ENCODE measurements around the gene PPM1F. TPM values are rescaled to one million over a fixed set of nuclear protein-coding genes. Genes with fewer than 3 reads are reported as not detected.

Gene PPM1F
- total and polyA plus RNA-seq, 10 of the 15 experiments (the other 5 are each of a cell fraction or from before 2014, with no cell fraction given): 0.55 to 26.3 (median 9.7) TPM

- intact Hi-C loops (cut with micrococcal nuclease; ENCODE audit: unreplicated experiment) (no loop called here), in situ Hi-C loops (cut with MboI) (no loop called here)
- BruUV-seq (replicated peaks): no TSS peak
- SMC1A ChIA-PET (ENCODE audit: uncharacterized antibody, unreplicated experiment): no interaction called here
- CTCF ChIA-PET: interaction anchor here (1.1 to 1.6 kb wide), 3 partner anchors 21 to 203 kb away, joined by 3 to 5 read pairs (median 4); no protein-coding TSS in a partner anchor
- Histone ChIP-seq H3K4me1 (ENCODE audit: control insufficient read depth, insufficient read depth, low read length) (no peaks in the 10 kb centered on the region), H4K20me1 (ENCODE audit: control insufficient read depth, insufficient read depth) (no peaks in the 10 kb centered on the region), H2AFZ (ENCODE audit: control insufficient read depth, low read depth, low read length) (no peak overlapping the region), H3K36me3 (ENCODE audit: control insufficient read depth in 2 of 2, insufficient read depth in 2 of 2, low read length in 1 of 2) (no peaks in the 10 kb centered on the region), H3K79me2 (ENCODE audit: control insufficient read depth, insufficient read depth, low read length) (no peaks in the 10 kb centered on the region), H3K9ac (ENCODE audit: control insufficient read depth, insufficient read depth, low read length) (no peak overlapping the region), H3K4me3 (no peak overlapping the region), H3K27me3 (replicated peaks in 1 of 2; ENCODE audit: control insufficient read depth in 2 of 2, insufficient read depth in 2 of 2, low read length in 1 of 2) (no peaks in the 10 kb centered on the region), H3K4me2 (ENCODE audit: control insufficient read depth, insufficient read depth) (no peak overlapping the region), H3K9me3 (replicated peaks; ENCODE audit: control insufficient read depth, insufficient read depth, low read length) (no peaks in the 10 kb centered on the region), H3K27ac (ENCODE audit: control insufficient read depth, insufficient read depth) (no peak overlapping the region)
- whole genome bisulfite sequencing (ENCODE audit: insufficient coverage, insufficient replicate concordance, low lambda C conversion rate, missing lambda C conversion rate): 3% methylated on average over 3 of the region's 4 CpGs
- TF ChIP-seq EGR1 (IDR thresholded peaks at IDR 0.05; ENCODE audit: borderline replicate concordance in 1 of 2, low read depth in 2 of 2, low read length in 2 of 2) (no peak), MAX (IDR thresholded peaks at IDR 0.05; ENCODE audit: low read depth, low read length) (no peak), POLR2AphosphoS5 (IDR thresholded peaks at IDR 0.05; ENCODE audit: low read length) (no peak), NFXL1 (IDR thresholded peaks at IDR 0.05; ENCODE audit: borderline replicate concordance) (no peak), BCL3 (IDR thresholded peaks at IDR 0.05; ENCODE audit: borderline replicate concordance, insufficient read depth, low read depth, low read length, poor library complexity, severe bottlenecking) (no peak), ZNF274 (IDR thresholded peaks at IDR 0.05; ENCODE audit: insufficient read depth, insufficient read length) (no peak), SMC3 (IDR thresholded peaks at IDR 0.05; ENCODE audit: borderline replicate concordance, low read length) (no peak), NR2F1 (conservative IDR thresholded peaks at IDR 0.05) (no peak), MEF2B (IDR thresholded peaks at IDR 0.05; ENCODE audit: partially characterized antibody, poor library complexity, severe bottlenecking) (no peak), PAX8 (IDR thresholded peaks at IDR 0.05) (no peak)
- TF ChIP-seq, protein P1, sequence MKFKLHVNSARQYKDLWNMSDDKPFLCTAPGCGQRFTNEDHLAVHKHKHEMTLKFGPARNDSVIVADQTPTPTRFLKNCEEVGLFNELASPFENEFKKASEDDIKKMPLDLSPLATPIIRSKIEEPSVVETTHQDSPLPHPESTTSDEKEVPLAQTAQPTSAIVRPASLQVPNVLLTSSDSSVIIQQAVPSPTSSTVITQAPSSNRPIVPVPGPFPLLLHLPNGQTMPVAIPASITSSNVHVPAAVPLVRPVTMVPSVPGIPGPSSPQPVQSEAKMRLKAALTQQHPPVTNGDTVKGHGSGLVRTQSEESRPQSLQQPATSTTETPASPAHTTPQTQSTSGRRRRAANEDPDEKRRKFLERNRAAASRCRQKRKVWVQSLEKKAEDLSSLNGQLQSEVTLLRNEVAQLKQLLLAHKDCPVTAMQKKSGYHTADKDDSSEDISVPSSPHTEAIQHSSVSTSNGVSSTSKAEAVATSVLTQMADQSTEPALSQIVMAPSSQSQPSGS (IDR thresholded peaks at IDR 0.05; ENCODE audit: low read length): no peak
- ATAC-seq: no peak
- no peak for DNase-seq (ENCODE audit: low read depth, low spot score)
- FAIRE-seq: no peak
- RAD21 ChIA-PET (ENCODE audit: unreplicated experiment): no interaction called here
- POLR2A ChIA-PET: no interaction called here
Measured at GRCh38 chr22:21916309-21916918, 36.2 kb downstream of the PPM1F start.

Data from GM12878 (cell line).